GM10266 (cell line): ENCODE results near the gene RNF208.
"Not testable (repeated sequence)": the region's sequence is repeated elsewhere in the genome, so short reads cannot be mapped to it uniquely, and the experiment has no call there.

Experiments used
- DNase-seq: peaks from one replicate; pipeline ENCODE4 v3.0.0; 2012; ENCODE audit errors: extremely low spot score
- CTCF ChIP-seq: IDR thresholded peaks from 2 replicates; pipeline ENCODE4 v1.5.1; 2012; ENCODE audit warnings: mild to moderate bottlenecking, low read depth; ENCODE audit not compliant: control insufficient read depth, insufficient read depth; ENCODE audit errors: missing control alignments

Gene RNF208

GRCh38 chr9:137266585-137267453, 44.8 kb upstream of the RNF208 start:
- no peak for DNase-seq
- no peak for TF ChIP-seq CTCF

GRCh38 chr9:137266162-137266527, 44.1 kb upstream of the RNF208 start:
- DNase-seq = no peak
- no peak for TF ChIP-seq CTCF

GRCh38 chr9:137265496-137266161, 43.6 kb upstream of the RNF208 start:
- DNase-seq = no peak
- TF ChIP-seq CTCF = no peak

GRCh38 chr9:137264067-137264466, 42.0 kb upstream of the RNF208 start:
- TF ChIP-seq CTCF = no peak
- DNase-seq = no peak

- no peak for DNase-seq
- TF ChIP-seq CTCF = no peak
Measured at GRCh38 chr9:137263506-137263905, 41.5 kb upstream of the RNF208 start.

GRCh38 chr9:137262909-137263285, 40.9 kb upstream of the RNF208 start:
- no peak for TF ChIP-seq CTCF
- no peak for DNase-seq

- DNase-seq = not testable (repeated sequence)
Measured at GRCh38 chr9:137262173-137262908, 40.3 kb upstream of the RNF208 start.
